ENCODE measurements around the gene KCND2.

KCND2 gene

DNA sequence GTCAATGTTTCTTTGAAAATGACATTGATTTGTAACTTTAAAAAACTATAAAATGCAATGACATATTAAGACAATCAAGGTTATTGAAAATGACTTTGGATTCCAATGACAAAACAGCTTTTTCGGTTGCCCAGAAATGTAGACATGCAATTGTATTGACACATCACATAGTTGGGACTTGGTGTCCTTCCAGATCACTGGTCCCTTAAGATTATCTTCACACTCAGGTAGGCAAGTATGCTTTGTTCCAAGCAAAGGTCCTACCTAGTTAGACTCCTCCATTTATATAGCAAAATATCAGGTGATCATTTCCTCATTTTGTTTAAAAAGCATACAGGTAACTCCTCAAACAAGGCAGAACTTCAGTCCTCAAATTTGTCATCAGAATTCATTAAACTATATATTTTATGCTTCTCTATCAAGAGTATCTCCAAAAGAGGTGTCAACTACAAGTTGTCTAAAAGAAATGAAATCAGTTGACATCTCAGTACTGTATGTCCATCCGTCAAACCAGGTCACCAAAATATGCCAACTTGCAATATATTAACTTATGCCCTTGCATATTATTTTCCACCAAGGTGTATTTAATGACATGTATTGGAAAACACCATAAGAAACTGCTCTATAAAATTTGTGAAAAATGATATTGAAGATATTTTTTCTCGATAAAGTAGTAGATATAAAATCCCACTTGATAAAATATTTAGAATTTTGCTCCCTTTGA lies 520.4 kb downstream of the KCND2 start:
- no peak for DNase-seq (ENCODE audit: low read depth)
- no peak overlapping the region for H3K4me3 ChIP-seq (ENCODE audit: low read depth, low read length)
- TF ChIP-seq, protein P1, sequence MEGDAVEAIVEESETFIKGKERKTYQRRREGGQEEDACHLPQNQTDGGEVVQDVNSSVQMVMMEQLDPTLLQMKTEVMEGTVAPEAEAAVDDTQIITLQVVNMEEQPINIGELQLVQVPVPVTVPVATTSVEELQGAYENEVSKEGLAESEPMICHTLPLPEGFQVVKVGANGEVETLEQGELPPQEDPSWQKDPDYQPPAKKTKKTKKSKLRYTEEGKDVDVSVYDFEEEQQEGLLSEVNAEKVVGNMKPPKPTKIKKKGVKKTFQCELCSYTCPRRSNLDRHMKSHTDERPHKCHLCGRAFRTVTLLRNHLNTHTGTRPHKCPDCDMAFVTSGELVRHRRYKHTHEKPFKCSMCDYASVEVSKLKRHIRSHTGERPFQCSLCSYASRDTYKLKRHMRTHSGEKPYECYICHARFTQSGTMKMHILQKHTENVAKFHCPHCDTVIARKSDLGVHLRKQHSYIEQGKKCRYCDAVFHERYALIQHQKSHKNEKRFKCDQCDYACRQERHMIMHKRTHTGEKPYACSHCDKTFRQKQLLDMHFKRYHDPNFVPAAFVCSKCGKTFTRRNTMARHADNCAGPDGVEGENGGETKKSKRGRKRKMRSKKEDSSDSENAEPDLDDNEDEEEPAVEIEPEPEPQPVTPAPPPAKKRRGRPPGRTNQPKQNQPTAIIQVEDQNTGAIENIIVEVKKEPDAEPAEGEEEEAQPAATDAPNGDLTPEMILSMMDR (conservative IDR thresholded peaks at IDR 0.05; ENCODE audit: low read depth, low read length) = no peak

DNA sequence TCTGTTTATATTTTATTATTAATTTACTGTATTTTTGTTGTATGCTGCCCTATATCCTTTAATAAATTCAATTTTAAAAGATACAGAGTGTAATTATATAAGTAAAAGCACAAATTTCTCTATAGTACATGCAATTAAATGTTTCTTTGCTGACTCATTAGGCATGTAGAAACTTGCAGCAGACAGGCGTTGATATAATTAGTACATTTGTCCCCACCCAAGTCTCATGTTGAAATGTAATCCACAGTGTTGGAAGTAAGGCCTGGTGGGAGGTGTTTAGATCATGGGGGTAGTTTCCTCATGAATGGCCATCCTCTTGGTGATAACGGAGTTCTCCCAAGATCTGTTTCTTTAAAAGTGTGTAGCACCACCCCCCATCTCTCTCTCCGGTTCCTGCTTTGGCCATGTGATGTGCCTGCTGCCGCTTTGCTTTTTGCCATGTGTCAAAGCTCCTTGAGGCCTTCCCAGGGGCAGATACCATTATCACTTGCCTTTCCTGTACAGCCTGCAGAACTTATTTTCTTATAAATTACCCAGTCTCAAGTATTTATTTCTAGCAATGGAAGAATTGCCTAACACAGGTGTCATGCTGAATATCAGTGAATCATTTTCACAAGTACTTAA lies 521.2 kb downstream of the KCND2 start:
- H3K4me3 ChIP-seq (ENCODE audit: low read depth, low read length) = no peak overlapping the region
- DNase-seq (ENCODE audit: low read depth) = peak; percentile 20
- TF ChIP-seq, protein P1 (conservative IDR thresholded peaks at IDR 0.05; ENCODE audit: low read depth, low read length) = no peak

DNA sequence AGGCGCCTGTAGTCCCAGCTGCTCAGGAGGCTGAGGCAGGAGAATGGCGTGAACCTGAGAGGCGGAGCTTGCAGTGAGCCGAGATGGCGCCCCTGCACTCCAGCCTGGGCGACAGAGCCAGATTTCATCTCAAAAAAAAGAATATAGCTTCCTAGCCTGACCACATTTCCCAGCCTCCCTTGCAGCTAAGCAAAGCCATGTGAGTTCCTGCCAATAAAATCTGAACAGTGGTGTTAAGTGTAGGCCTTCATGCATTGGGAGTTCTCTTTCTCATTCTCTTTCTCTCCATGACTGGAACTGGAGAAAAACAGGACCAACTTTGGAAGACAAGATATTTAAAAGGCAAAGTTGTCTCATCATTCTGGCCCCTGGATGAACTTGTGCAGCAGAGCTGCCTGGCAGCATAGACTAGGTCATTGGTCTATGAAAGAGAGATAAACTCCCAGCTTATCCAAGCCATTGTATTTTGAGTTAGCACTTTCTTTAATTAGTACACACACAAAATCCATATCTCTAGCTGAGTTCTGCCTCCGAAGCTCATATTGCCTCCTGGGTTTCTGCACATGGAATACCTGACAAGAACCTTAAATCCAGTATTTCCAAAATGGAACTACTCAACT lies 524.2 kb downstream of the KCND2 start:
- no peak for DNase-seq (ENCODE audit: low read depth)
- TF ChIP-seq, protein P1 (conservative IDR thresholded peaks at IDR 0.05; ENCODE audit: low read depth, low read length) = no peak

DNA sequence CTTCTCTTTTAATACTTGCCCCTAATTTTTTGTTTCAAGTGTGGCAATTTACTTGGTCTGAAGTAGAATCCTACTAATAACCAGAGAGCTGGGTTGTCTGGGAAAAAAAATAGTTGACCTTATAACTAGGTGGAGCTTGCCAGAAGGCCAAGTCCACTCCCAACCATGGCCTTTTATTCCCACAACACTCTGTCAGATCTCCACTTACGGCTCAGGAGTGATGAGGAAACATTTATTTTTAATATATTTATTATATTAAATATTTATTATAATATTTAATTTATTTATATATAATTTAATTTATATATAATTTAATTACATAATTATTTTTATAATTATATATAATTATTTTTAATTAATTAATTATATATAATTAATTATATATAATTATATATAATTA lies 526.2 kb downstream of the KCND2 start:
- TF ChIP-seq, protein P1 (conservative IDR thresholded peaks at IDR 0.05; ENCODE audit: low read depth, low read length) = no peak
- no peak for DNase-seq (ENCODE audit: low read depth)
- H3K4me3 ChIP-seq (ENCODE audit: low read depth, low read length) = no peak overlapping the region

More for the DNA sequence above, 524.2 kb downstream of the KCND2 start:
- no peak overlapping the region for H3K4me3 ChIP-seq (ENCODE audit: low read depth, low read length)
